WTC11 (cell line): Measurements from ENCODE around the gene KDM6B. TPM values are rescaled to one million over a fixed set of nuclear protein-coding genes. Genes with fewer than 3 reads are reported as not detected.
"Not testable (repeated sequence)": the region's sequence is repeated elsewhere in the genome, so short reads cannot be mapped to it uniquely, and the experiment has no call there.

ENCODE experiments used
- ATAC-seq: fragments of 200-7000 bp; cut with Tn5 transposase; 2 replicates; pipeline ENCODE4 v1.10.0; 2021; ENCODE audit warnings: mild to moderate bottlenecking, moderate library complexity
- CTCF ChIA-PET: fragments of 300-600 bp; sonication (Branson Sonifier 250); formaldehyde crosslinking; loops from one replicate; lab custom pipeline; 2021; ENCODE audit warnings: antibody characterized with exemption; lab: Charles Lee
- POLR2A ChIA-PET: fragments of 350-600 bp; sonication (Branson Sonifier 250); formaldehyde crosslinking; loops from one replicate; lab custom pipeline; 2021; ENCODE audit warnings: antibody characterized with exemption; lab: Charles Lee
- DNase-seq: peaks from one replicate; pipeline ENCODE4 v3.0.0; 2021; ENCODE audit warnings: low spot score
- H3K27ac Mint-ChIP-seq: 2 replicates; pipeline ENCODE4 v1.8.0; 2021; ENCODE audit warnings: mixed read lengths
- H3K27me3 Mint-ChIP-seq: 2 replicates; pipeline ENCODE4 v1.8.0; 2021; ENCODE audit warnings: low read depth, mild to moderate bottlenecking, moderate library complexity, mixed read lengths
- H3K36me3 Mint-ChIP-seq: 2 replicates; pipeline ENCODE4 v1.8.0; 2021; ENCODE audit warnings: mixed read lengths
- H3K4me1 Mint-ChIP-seq: 2 replicates; pipeline ENCODE4 v1.8.0; 2022; ENCODE audit warnings: mixed read lengths
- H3K4me3 Mint-ChIP-seq: 2 replicates; pipeline ENCODE4 v1.8.0; 2021; ENCODE audit warnings: mild to moderate bottlenecking, moderate library complexity, mixed read lengths
- H3K9me3 Mint-ChIP-seq: 2 replicates; pipeline ENCODE4 v1.8.0; 2021; ENCODE audit warnings: mixed read lengths
- CREM ChIP-seq: sonication (generic); formaldehyde crosslinking; IDR thresholded peaks from 2 replicates; pipeline ENCODE4 v1.8.1; 2022; ENCODE audit warnings: mild to moderate bottlenecking, missing genetic modification reagents, moderate library complexity
- FOXJ3 ChIP-seq: sonication (generic); formaldehyde crosslinking; IDR thresholded peaks from 2 replicates; pipeline ENCODE4 v1.9.0; 2021; ENCODE audit warnings: missing genetic modification reagents, mild to moderate bottlenecking, borderline replicate concordance
- JAZF1 ChIP-seq: fragments of 250-450 bp; sonication (Bioruptor Pico); IDR thresholded peaks from 2 replicates; pipeline ENCODE4 v1.9.0; 2021; ENCODE audit warnings: moderate library complexity, mild to moderate bottlenecking, inconsistent platforms
- KAT7 ChIP-seq: sonication (generic); formaldehyde crosslinking; IDR thresholded peaks from 2 replicates; pipeline ENCODE4 v1.8.1; 2023; ENCODE audit warnings: missing genetic modification reagents, mild to moderate bottlenecking, borderline replicate concordance
- NR2C2 ChIP-seq: sonication (generic); formaldehyde crosslinking; IDR thresholded peaks from 2 replicates; pipeline ENCODE4 v1.8.0; 2022; ENCODE audit warnings: mild to moderate bottlenecking, missing genetic modification reagents
- SOX15 ChIP-seq: fragments of 250-450 bp; sonication (Bioruptor Pico); IDR thresholded peaks from 2 replicates; pipeline ENCODE4 v1.9.0; 2021; ENCODE audit warnings: mild to moderate bottlenecking
- ZNF121 ChIP-seq: sonication (generic); formaldehyde crosslinking; IDR thresholded peaks from 2 replicates; pipeline ENCODE4 v1.8.0; 2023; ENCODE audit warnings: missing genetic modification reagents
- total RNA-seq: library from RNA; stranded (reverse); gene quantifications from 3 replicates; pipeline ENCODE4 v1.2.3, GENCODE V29; 2021
- TF ChIP-seq, protein P1 (sequence below): sonication (generic); formaldehyde crosslinking; IDR thresholded peaks from 2 replicates; pipeline ENCODE4 v1.8.1; 2022; ENCODE audit warnings: mild to moderate bottlenecking, missing genetic modification reagents, moderate library complexity, borderline replicate concordance
- TF ChIP-seq, protein P2 (sequence below): sonication (generic); formaldehyde crosslinking; conservative IDR thresholded peaks from 2 replicates; pipeline ENCODE4 v1.8.1; 2022; ENCODE audit warnings: mild to moderate bottlenecking, missing genetic modification reagents
- TF ChIP-seq, protein P3 (sequence below): sonication (generic); formaldehyde crosslinking; IDR thresholded peaks from 2 replicates; pipeline ENCODE4 v1.8.1; 2023; ENCODE audit warnings: mild to moderate bottlenecking, moderate library complexity, missing genetic modification reagents
- TF ChIP-seq, protein P4 (sequence below): sonication (generic); formaldehyde crosslinking; IDR thresholded peaks from 2 replicates; pipeline ENCODE4 v1.8.1; 2023; ENCODE audit warnings: mild to moderate bottlenecking, missing genetic modification reagents, moderate library complexity
- TF ChIP-seq, protein P5 (sequence below): sonication (generic); formaldehyde crosslinking; IDR thresholded peaks from 2 replicates; pipeline ENCODE4 v1.8.0; 2023; ENCODE audit warnings: missing genetic modification reagents
- TF ChIP-seq, protein P6 (sequence below): fragments of 250-450 bp; sonication (Bioruptor Pico); IDR thresholded peaks from 2 replicates; pipeline ENCODE4 v1.9.0; 2021; ENCODE audit warnings: mild to moderate bottlenecking, borderline replicate concordance

KDM6B gene
- total RNA-seq, 1 experiment from 2014 or later = 13.2 TPM

DNA sequence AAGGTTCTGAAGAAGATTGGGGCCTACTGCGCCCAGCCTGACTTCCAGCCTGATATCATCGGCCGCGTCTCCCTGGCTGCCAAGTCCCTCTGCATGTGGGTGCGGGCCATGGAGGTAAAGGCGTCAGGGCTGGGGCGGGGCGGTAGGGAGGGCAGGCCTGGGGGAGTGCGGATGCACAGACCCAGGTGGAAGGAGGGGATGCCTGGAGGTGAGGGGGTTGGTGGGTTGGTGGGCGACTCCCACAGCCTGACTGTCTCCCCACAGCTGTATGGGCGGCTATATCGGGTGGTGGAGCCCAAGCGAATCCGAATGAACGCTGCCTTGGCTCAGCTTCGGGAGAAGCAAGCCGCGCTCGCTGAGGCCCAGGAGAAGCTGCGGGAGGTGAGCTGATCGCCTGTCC is 26.8 kb upstream of the KDM6B start (continued):
- TF ChIP-seq, protein P1, sequence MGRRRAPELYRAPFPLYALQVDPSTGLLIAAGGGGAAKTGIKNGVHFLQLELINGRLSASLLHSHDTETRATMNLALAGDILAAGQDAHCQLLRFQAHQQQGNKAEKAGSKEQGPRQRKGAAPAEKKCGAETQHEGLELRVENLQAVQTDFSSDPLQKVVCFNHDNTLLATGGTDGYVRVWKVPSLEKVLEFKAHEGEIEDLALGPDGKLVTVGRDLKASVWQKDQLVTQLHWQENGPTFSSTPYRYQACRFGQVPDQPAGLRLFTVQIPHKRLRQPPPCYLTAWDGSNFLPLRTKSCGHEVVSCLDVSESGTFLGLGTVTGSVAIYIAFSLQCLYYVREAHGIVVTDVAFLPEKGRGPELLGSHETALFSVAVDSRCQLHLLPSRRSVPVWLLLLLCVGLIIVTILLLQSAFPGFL (CRISPR knock-in tag) = no peak

DNA sequence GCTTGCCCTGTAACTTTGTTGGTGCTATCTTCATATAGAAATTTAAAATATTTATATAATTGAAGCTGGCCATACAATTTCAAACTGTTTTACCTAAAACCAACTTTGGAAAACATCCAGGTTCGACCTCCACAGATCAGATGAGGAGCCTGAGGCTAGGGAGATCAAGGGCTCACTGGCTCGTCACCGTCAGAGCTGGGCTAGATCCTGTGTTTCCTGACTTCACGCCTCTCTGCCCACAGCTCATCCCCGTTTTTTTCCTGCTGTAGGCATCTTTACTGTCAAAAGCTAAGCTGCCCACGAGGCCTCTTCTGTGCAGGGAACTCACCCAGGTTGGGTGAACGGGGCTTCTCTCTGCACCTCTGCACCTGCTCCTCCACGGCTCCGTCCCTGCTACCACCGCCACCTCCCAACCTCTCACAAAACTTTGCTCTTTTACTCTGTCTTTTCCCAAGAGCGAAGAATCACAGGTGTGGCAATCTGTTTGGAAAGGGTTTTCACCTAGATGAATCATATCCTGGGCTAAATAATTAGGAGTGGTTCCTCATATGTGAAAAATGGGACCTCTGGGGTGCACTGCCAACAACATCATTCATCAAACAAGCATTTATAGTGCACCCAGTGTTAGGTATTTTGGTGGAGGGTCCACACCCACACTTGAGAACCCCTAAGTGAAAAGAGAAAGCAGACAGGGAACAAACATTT is 24.8 kb upstream of the KDM6B start:
- DNase-seq = no peak
- H3K27ac Mint-ChIP-seq = no peak overlapping the region
- ChIA-PET POLR2A (interaction anchor here (0.6 kb wide), 1 partner anchor 9 kb away, joined by 3 read pairs; no protein-coding TSS in a partner anchor), CTCF (interaction anchor here (0.5 to 0.7 kb wide), 2 partner anchors 8 to 284 kb away, joined by 3 read pairs; no protein-coding TSS in a partner anchor)
- H3K27me3 Mint-ChIP-seq = peaks cover 3% of the 10 kb centered on the region
- no peaks in the 10 kb centered on the region for H3K9me3 Mint-ChIP-seq
- H3K36me3 Mint-ChIP-seq = no peaks in the 10 kb centered on the region
- H3K4me1 Mint-ChIP-seq = peaks cover under 1% of the 10 kb centered on the region; the same call in 1 of the 2 replicates
- no peak overlapping the region for H3K4me3 Mint-ChIP-seq
- TF ChIP-seq, protein P2, sequence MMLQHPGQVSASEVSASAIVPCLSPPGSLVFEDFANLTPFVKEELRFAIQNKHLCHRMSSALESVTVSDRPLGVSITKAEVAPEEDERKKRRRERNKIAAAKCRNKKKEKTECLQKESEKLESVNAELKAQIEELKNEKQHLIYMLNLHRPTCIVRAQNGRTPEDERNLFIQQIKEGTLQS (CRISPR knock-in tag) = no peak
- TF ChIP-seq, protein P3, sequence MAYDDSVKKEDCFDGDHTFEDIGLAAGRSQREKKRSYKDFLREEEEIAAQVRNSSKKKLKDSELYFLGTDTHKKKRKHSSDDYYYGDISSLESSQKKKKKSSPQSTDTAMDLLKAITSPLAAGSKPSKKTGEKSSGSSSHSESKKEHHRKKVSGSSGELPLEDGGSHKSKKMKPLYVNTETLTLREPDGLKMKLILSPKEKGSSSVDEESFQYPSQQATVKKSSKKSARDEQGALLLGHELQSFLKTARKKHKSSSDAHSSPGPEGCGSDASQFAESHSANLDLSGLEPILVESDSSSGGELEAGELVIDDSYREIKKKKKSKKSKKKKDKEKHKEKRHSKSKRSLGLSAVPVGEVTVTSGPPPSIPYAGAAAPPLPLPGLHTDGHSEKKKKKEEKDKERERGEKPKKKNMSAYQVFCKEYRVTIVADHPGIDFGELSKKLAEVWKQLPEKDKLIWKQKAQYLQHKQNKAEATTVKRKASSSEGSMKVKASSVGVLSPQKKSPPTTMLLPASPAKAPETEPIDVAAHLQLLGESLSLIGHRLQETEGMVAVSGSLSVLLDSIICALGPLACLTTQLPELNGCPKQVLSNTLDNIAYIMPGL (CRISPR knock-in tag) = no peak
- TF ChIP-seq, protein P4, sequence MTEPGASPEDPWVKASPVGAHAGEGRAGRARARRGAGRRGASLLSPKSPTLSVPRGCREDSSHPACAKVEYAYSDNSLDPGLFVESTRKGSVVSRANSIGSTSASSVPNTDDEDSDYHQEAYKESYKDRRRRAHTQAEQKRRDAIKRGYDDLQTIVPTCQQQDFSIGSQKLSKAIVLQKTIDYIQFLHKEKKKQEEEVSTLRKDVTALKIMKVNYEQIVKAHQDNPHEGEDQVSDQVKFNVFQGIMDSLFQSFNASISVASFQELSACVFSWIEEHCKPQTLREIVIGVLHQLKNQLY (CRISPR knock-in tag) = no peak
- TF ChIP-seq, protein P5, sequence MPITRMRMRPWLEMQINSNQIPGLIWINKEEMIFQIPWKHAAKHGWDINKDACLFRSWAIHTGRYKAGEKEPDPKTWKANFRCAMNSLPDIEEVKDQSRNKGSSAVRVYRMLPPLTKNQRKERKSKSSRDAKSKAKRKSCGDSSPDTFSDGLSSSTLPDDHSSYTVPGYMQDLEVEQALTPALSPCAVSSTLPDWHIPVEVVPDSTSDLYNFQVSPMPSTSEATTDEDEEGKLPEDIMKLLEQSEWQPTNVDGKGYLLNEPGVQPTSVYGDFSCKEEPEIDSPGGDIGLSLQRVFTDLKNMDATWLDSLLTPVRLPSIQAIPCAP (CRISPR knock-in tag) = no peak
- no peak for TF ChIP-seq JAZF1 (CRISPR knock-in tag)
- no peak for TF ChIP-seq NR2C2 (CRISPR knock-in tag)
- TF ChIP-seq, protein P1 (CRISPR knock-in tag) = no peak
- TF ChIP-seq, protein P6, sequence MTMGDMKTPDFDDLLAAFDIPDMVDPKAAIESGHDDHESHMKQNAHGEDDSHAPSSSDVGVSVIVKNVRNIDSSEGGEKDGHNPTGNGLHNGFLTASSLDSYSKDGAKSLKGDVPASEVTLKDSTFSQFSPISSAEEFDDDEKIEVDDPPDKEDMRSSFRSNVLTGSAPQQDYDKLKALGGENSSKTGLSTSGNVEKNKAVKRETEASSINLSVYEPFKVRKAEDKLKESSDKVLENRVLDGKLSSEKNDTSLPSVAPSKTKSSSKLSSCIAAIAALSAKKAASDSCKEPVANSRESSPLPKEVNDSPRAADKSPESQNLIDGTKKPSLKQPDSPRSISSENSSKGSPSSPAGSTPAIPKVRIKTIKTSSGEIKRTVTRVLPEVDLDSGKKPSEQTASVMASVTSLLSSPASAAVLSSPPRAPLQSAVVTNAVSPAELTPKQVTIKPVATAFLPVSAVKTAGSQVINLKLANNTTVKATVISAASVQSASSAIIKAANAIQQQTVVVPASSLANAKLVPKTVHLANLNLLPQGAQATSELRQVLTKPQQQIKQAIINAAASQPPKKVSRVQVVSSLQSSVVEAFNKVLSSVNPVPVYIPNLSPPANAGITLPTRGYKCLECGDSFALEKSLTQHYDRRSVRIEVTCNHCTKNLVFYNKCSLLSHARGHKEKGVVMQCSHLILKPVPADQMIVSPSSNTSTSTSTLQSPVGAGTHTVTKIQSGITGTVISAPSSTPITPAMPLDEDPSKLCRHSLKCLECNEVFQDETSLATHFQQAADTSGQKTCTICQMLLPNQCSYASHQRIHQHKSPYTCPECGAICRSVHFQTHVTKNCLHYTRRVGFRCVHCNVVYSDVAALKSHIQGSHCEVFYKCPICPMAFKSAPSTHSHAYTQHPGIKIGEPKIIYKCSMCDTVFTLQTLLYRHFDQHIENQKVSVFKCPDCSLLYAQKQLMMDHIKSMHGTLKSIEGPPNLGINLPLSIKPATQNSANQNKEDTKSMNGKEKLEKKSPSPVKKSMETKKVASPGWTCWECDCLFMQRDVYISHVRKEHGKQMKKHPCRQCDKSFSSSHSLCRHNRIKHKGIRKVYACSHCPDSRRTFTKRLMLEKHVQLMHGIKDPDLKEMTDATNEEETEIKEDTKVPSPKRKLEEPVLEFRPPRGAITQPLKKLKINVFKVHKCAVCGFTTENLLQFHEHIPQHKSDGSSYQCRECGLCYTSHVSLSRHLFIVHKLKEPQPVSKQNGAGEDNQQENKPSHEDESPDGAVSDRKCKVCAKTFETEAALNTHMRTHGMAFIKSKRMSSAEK (CRISPR knock-in tag) = no peak
- no peak for TF ChIP-seq CREM
- TF ChIP-seq ZNF121 = no peak
- no peak for TF ChIP-seq KAT7 (CRISPR knock-in tag)
- TF ChIP-seq FOXJ3 (CRISPR knock-in tag) = no peak
- no peak for TF ChIP-seq SOX15 (CRISPR knock-in tag)
- no peak for ATAC-seq

DNA sequence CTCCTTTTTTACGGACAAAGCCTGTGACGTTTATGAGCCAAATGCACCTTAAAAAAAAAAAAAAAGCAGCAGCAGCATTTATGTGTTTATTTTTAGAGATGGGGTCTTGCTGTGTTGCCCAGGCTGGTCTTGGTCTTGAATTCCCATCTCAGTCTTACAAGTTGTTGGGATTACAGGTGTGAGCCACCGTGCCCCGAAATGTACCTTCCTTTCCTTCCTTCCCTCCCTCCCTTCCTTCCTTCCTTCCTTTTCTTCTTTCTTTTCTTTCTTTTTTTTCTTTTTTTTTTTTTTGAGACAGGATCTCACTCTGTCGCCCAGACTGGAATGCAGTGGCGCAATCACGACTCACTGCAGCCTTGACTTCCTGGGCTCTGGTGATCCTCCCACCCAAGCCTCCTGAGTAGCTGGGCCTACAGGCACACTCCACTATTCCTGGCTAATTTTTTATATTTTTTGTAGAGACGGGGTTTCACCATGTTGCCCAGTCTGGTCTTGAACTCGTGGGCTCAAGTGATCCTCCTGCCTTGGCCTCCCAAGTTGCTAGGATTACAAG is 24.1 kb upstream of the KDM6B start:
- not testable (repeated sequence) for H3K4me3 Mint-ChIP-seq, H3K4me1 Mint-ChIP-seq, ATAC-seq, H3K36me3 Mint-ChIP-seq, DNase-seq, H3K27ac Mint-ChIP-seq, H3K27me3 Mint-ChIP-seq, H3K9me3 Mint-ChIP-seq
- CTCF ChIA-PET = interaction anchor here (0.5 kb wide), 1 partner anchor 9 kb away, joined by 3 read pairs; no protein-coding TSS in a partner anchor
- POLR2A ChIA-PET = interaction anchor here (0.6 kb wide), 1 partner anchor 652 kb away, joined by 4 read pairs; no protein-coding TSS in a partner anchor
